Adipose tissue (tissue), 3 donors: ENCODE results near the gene SLC29A2. TPM values are rescaled to one million over a fixed set of nuclear protein-coding genes. Genes with fewer than 3 reads are reported as not detected.
"Not testable (repeated sequence)": the region's sequence is repeated elsewhere in the genome, so short reads cannot be mapped to it uniquely, and the experiment has no call there.

Experiments
- H3K27ac ChIP-seq: one replicate; pipeline ENCODE4 v1.5.1; 2013; ENCODE audit warnings: low read depth, low read length
- WGBS, 3 donors: extraction: QIAGEN DNeasy Blood & Tissue Kit; methylation state at CpG; one replicate each; pipeline ENCODE4 v1.1.7; 2013; 5-methylcytosine and 5-hydroxymethylcytosine counted together
- polyA plus RNA-seq, 3 donors: library from polyadenylated mRNA; stranded (reverse); fragments of 200-250 nt; gene quantifications; one replicate each; pipeline ENCODE4 v1.2.3, GENCODE V29; 2013
- donor health status: healthy with polysubstance abuse.
- donor health status: Bipolar disorder and iron deficiency.
- donor health status: healthy.

Gene SLC29A2
- polyA plus RNA-seq, 3 donors = 6.7 to 9.4 (median 6.8) TPM

- WGBS, 3 donors = 46 to 84% (median 82%) methylated on average over 6 of the region's 6 CpGs
- no peak overlapping the region for H3K27ac ChIP-seq
Measured at GRCh38 chr11:66361502-66361941, 10.0 kb downstream of the SLC29A2 start.

DNA sequence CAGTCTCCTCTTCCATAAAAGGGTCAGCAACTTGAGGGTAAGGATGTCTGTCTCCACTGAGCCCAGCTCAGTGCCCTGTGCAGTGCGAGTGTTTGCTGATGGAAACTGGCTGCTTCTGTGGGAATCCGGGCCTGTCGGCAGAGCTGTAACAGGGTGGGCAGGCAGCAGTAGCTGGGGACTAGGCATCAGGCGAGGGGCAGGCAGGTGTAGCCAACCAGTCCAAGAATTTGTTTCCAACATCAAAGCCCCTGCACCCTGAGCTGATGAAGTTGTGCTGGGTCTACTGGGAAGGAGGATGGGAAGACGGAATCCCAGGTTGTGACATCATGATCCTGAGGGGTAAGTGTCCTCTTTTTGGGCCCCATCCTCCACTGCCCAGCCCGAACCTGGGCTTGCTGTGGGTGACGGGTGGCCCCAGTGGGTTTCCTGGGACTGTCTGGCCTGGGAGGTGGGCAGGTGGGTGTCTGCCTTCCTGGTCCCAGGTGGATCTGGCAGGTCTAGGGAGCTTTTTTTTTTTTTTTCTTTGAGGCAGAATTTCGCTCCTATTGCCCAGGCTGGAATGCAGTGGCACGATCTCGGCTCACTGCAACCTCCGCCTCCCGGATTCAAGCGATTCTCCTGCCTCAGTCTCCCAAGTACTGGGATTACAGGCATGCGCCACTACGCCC lies 11.0 kb downstream of the SLC29A2 start:
- H3K27ac ChIP-seq = no peak overlapping the region
- WGBS, 3 donors = 95 to 97% (median 96%) methylated on average over 13 to 15 of the region's 15 CpGs

- H3K27ac ChIP-seq = no peak overlapping the region
- 55 to 72% (median 67%) methylated on average over 3 of the region's 3 CpGs for WGBS, 3 donors
Measured at GRCh38 chr11:66359662-66360087, 11.9 kb downstream of the SLC29A2 start.

GRCh38 chr11:66350560-66351235 lies 20.9 kb downstream of the SLC29A2 start:
- 37 to 91% (median 88%) methylated on average over 8 of the region's 8 CpGs for WGBS, 3 donors
- H3K27ac ChIP-seq = not testable (repeated sequence)

- no peak overlapping the region for H3K27ac ChIP-seq
- 28 to 62% (median 56%) methylated on average over 2 of the region's 2 CpGs for WGBS, 3 donors
Measured at GRCh38 chr11:66349084-66349386, 22.5 kb downstream of the SLC29A2 start.

DNA sequence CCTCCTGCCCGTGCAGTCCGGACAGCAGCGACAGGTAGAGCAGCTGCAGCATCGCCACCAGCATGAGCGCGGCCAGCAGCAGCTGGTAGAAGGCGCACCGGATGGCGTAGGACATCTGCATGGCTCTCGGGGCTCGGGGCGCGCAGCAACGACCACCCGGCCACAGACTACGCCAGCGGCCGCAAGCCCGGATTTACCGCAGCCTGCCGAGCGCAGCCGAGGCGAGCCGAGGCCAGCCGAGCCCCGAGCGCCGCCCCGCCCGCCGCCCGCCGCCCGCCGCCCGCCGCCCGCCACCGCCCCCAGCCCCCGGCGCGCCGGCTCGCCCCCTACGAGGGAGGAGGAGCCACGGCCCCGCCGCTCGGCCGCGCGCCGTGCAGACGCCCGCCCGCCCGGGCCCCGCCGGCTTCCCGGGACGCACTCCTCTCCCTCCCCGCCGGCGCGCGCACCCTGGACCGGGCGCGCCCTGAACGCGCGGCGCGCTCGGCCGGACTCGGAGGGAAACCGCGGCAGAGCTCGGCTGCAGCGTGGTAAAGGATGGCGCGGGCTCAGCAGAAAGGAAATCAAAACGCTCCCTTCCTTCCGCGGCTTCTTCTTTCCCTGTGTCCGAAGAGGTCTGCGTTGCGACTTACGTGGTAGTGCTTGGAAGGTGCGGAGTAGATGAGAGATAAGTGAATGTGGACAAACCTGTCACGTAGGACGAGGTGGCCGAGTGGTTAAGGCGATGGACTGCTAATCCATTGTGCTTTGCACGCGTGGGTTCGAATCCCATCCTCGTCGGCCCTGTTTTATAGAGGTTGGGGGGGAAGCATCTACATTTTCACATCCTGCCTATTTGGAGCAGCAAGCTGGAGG lies 23.9 kb downstream of the SLC29A2 start, which contains the start of gene B4GAT1:
B4GAT1 (minus strand) TSS at position 205 of the 852 bp plus-strand sequence; CDS start at position 121, 84 bp downstream.
- H3K27ac ChIP-seq = peak within 1 kb of the TSS; percentile 7
- WGBS, 3 donors = 1% methylated on average over 58 to 93 of the region's 101 CpGs

DNA sequence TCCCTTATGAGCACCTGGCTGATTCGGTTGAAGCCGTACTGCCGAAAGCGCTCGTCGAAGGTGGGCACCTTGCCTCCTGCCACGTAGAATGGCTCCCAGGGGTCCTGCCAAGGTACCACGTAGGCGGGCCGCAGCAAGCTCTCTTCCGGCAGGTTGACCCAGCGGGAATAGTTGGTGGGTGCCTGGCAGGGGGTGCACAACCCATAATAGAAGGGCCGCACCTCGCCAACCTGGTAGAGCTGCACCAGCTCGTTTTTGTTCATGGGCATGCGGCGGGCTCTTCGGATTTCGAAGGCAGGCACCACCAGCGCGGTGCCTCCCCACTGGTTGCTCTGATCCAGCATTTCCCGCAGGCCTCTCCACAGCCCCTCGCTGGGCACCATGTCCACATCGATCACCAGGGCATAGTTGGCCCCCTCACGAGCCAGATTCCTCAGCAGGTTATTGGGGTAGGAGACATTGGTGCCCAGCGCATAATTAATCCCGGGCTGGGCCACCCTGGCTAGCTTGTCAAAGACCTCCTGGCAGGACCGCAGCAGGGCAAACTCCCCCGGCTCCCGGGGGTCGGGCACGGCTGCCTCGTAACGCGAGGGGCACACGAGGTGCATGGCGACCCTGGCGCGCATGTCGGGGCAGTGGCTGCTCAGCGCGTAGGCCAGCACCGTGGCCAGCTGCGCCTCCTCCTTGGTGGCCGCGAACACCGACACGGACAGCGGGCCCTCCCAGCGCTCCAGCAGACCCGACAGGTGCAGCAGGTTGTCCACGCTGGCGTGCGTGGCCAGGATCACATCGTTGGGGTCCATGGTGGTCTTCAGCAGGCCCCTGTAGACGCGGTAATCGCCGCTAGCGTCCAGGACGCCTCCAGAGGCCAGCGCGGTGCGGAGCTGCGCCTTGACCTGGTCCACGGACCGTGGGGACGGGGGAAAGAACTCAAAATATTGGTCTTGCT lies 24.8 kb downstream of the SLC29A2 start:
- 16 to 30% (median 29%) methylated on average over 68 of the region's 68 CpGs for WGBS, 3 donors

DNA sequence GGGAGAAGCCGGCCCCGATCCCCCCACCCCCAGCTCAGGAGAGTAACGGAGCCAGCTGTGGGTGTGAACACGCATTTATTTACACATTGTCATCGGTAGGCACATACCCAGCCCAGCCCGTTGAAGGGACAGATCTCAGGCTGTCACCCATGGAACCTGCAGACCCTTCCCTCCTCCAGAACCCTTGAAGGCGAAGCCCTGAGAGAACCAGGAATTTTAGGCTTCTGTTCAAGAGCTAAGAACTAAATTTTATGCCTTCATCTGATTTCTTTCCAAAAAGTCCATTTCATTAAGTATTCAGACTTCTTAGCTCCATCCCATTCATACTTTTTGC lies 26.3 kb downstream of the SLC29A2 start:
- no peak overlapping the region for H3K27ac ChIP-seq
- 3 to 11% (median 9%) methylated on average over 7 of the region's 7 CpGs for WGBS, 3 donors

More for the DNA sequence above, 24.8 kb downstream of the SLC29A2 start:
- H3K27ac ChIP-seq = peak overlapping the region; percentile 7

DNA sequence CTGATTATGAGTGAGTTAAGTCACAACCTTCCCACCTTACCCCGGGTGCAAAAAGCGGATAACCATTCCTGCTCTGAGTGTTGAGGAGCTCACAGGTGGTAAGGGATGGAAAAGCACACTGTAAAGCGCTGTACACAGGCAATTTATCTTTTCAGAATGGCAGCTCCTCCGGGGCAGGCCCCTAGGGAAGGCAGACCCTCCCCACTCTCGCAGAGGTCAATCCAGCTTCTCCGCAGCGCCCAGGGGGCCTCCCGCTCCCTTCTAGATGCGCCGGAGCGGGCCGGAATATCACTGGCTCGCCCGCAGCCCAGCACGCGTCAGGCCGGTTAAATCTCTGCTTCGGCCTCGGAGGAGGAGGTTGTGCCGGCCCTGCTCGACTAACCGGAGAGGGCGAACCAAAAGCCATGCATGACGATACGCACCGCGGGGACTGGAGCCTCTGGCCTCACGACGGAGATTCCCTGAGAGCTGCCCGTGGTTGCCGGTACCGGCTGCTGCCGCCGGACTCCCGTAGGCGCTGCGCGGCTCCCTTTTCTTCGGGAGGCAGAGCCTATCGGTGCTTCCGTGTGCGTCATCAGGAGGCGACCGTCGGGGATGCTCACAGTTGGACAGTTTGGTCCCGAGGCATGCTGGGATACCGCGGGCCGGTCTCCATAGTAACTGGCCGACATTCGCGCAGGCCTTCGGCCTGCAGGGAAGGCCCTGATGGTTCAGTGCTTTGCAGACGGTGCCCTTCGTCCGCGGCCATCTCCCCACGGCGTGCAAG lies 26.8 kb downstream of the SLC29A2 start, which contains the start of gene BRMS1:
BRMS1 (minus strand) TSS at position 555 of the 766 bp plus-strand sequence. CDS start 2,870 bp downstream, outside the sequence.
- 0 to 1% (median 0%) methylated on average over 58 to 59 of the region's 59 CpGs for WGBS, 3 donors
- H3K27ac ChIP-seq = no peak within 1 kb of the TSS

DNA sequence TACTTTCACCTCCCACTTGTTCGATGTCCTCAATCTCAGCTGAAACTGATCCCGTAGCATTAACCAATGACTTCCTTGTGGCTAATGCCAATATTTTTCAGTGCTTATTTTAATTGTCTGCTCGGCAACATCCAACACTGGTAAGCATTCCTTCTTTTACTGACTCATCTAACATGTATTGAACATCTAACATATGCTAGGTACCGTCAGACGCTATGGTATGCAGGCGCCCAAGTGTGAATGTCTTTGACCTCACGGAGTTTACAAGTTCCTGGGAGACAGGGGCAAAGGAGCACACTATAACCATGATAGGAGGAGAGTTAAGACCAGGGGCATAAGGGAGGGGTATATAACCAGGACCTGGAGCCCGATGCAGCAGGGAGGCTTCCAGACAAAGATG lies 28.4 kb downstream of the SLC29A2 start:
- no peak overlapping the region for H3K27ac ChIP-seq
- WGBS, 3 donors = 86 to 93% (median 91%) methylated on average over 8 of the region's 8 CpGs

DNA sequence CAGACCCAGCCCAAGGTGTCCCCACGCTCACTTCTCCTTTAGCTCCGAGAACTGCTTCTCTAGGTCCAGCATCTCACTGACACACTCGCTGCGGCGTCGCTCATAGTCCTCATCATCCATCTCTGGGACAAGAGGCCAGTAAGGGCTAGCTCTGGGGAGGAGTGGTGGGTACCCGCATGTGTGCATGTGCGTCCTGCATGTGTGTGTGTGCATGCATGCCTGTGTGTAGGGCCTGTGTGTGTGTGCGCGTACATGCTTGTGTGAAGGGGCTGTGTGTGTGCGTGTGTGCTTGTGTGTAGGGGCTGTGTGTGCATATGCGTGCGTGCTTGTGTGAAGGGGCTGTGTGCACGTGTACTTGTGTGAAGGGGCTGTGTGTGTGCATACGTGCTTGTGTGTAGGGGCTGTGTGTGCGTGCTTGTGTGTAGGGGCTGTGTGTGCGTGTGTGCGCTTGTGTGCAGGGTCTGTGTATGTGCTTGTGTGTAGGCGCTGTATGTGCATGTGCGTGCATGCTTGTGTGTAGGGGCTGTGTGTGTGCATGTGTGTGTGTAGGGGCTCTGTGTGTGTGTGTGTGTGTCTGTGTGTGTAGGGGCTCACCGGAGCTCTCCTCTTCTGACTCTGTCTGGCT lies 29.9 kb downstream of the SLC29A2 start:
- WGBS, 3 donors = 93 to 95% (median 94%) methylated on average over 21 of the region's 21 CpGs

GRCh38 chr11:66340596-66341501 lies 30.7 kb downstream of the SLC29A2 start:
- no peak overlapping the region for H3K27ac ChIP-seq
- WGBS, 3 donors = 94 to 96% (median 95%) methylated on average over 26 to 28 of the region's 28 CpGs

More for the DNA sequence above, 29.9 kb downstream of the SLC29A2 start:
- no peak overlapping the region for H3K27ac ChIP-seq

DNA sequence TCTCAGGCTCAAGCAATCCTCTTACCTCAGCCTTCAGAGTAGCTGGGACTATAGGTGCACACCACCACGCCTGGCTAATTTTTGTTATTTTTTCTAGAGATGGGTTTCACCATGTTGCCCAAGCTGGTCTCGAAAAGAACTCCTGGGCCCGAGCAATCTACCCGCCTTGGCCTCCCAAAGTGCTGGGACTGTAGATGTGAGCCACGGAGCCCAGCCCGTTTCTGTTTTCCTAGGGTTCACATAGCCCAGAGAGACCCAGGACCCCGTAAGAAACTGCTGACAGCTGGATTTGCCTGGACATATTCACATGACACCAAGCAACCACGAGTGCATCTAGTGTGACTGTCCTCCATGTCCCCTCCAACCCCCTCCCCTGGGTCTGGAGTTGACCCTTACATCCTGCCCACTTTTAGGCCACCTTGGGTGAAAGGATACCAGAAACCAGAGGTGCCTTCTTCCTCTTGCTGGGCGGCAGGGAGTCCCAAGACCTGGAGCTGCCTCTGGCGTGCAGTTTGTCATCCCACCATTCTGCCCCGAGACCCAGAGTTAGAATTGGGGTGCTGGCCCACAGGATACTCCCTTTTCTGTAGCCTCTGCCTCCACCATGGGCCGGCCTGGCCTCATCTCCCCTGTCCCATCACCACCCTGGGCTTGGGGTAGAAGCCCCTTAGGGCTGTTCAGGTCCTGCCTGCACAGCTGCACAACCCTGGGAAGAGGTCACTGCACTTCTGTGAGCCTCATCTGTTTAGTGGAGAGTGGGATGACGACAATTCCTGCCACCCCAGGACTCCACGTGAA lies 31.7 kb downstream of the SLC29A2 start:
- 80 to 82% (median 82%) methylated on average over 14 of the region's 14 CpGs for WGBS, 3 donors
- no peak overlapping the region for H3K27ac ChIP-seq

- no peak overlapping the region for H3K27ac ChIP-seq
- WGBS, 3 donors = 87 to 93% (median 93%) methylated on average over 6 of the region's 6 CpGs
Measured at GRCh38 chr11:66339162-66339675, 32.3 kb downstream of the SLC29A2 start.
